ENCODE data around the gene MYOZ1.

GRCh38 chr10:73593812-73594211 is 47.5 kb downstream of the MYOZ1 start:
- TF ChIP-seq POLR2A (IDR thresholded peaks at IDR 0.05), result no peak
- TF ChIP-seq, protein P1, sequence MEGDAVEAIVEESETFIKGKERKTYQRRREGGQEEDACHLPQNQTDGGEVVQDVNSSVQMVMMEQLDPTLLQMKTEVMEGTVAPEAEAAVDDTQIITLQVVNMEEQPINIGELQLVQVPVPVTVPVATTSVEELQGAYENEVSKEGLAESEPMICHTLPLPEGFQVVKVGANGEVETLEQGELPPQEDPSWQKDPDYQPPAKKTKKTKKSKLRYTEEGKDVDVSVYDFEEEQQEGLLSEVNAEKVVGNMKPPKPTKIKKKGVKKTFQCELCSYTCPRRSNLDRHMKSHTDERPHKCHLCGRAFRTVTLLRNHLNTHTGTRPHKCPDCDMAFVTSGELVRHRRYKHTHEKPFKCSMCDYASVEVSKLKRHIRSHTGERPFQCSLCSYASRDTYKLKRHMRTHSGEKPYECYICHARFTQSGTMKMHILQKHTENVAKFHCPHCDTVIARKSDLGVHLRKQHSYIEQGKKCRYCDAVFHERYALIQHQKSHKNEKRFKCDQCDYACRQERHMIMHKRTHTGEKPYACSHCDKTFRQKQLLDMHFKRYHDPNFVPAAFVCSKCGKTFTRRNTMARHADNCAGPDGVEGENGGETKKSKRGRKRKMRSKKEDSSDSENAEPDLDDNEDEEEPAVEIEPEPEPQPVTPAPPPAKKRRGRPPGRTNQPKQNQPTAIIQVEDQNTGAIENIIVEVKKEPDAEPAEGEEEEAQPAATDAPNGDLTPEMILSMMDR (IDR thresholded peaks at IDR 0.05), result no peak
